IPS-18c (cell line): ENCODE results near the gene SYTL1.

Experiments used
- H3K4me3 ChIP-seq: 2 replicates; pipeline ENCODE4 v1.7.0; 2013; ENCODE audit warnings: low read depth, mild to moderate bottlenecking, low read length, moderate library complexity; ENCODE audit not compliant: insufficient read depth
- H3K9me3 ChIP-seq: one replicate; pipeline ENCODE4 v1.6.1; 2013; ENCODE audit warnings: mild to moderate bottlenecking, low read length, moderate library complexity; ENCODE audit not compliant: control insufficient read depth, insufficient read depth

The SYTL1 gene

DNA sequence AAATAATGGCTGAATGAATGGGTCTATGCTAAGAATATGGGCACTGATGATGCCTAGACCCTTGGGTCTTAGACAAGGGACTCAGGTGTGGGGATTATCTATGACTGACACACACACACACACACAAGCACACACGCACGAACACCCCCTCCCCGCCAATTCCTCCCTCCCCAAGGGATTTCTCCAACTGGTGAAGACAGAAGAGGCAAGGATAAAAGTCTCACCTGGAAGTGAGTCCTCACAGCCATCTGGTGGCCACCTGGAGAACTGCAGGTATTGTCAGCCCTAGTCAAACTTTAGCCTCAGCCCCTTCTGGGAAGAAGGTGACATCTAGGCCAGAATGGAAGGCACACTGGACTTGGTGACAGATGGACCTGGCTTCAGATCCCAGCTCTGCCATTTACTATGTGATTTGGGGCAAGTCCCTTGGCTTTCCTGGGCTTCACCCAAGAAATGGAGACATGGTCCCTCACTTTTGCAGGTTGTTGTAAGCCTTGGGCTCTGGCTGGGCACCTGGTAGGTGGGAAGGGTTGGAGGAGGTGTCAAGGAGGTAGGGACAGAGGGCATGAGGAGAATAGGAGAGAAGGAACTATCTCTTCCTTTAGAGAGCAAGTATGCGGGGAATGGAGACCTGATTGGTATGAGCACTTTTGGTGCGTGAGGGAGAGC is 46.6 kb downstream of the SYTL1 start:
- H3K9me3 ChIP-seq: no peaks in the 10 kb centered on the region
- H3K4me3 ChIP-seq: no peak overlapping the region

GRCh38 chr1:27391511-27392095 is 49.8 kb downstream of the SYTL1 start:
- Histone ChIP-seq H3K9me3 (no peaks in the 10 kb centered on the region), H3K4me3 (peak overlapping the region; percentile 86; the same call in 1 of the 2 replicates)

DNA sequence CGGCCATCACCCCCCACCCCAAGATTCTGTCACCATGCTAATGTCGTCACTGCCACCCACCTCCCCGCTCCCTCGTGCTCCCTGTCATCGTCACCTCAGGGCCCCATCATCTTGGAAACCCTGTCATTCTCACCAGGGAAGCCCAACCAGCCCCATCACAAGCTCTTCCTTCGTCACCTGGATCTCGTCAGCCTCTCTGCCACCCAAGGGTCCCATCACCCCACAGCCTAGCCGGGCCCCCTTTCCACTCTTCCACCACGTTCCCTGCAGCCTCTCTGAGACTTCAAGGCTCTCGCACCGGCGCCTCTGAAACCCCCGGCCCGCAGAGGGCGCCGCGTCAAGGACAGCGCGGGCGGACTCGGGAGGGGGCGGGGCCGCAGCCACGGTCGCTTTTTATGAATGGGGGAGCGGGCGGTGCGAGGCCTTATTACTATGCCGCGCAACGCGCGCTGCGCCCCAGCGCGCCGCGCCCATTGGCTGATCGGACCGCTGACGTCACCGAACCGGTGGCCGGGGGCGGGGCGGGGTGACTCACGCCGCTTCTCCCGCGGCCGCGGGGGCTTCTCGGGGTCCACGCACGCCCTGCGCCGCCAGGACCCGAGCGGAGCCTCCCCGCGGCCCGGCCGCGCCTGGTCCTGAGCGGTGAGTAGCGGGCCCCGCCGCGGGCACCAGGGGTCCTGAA is 50.4 kb downstream of the SYTL1 start, which contains the start of gene GPR3:
Gene GPR3, plus strand, starts transcription at position 527 of the 682 bp plus-strand sequence. CDS start 1,177 bp downstream, outside the sequence.
- H3K4me3 ChIP-seq: peak within 1 kb of the TSS; percentile 86
- H3K9me3 ChIP-seq: no peaks in the 10 kb centered on the region

DNA sequence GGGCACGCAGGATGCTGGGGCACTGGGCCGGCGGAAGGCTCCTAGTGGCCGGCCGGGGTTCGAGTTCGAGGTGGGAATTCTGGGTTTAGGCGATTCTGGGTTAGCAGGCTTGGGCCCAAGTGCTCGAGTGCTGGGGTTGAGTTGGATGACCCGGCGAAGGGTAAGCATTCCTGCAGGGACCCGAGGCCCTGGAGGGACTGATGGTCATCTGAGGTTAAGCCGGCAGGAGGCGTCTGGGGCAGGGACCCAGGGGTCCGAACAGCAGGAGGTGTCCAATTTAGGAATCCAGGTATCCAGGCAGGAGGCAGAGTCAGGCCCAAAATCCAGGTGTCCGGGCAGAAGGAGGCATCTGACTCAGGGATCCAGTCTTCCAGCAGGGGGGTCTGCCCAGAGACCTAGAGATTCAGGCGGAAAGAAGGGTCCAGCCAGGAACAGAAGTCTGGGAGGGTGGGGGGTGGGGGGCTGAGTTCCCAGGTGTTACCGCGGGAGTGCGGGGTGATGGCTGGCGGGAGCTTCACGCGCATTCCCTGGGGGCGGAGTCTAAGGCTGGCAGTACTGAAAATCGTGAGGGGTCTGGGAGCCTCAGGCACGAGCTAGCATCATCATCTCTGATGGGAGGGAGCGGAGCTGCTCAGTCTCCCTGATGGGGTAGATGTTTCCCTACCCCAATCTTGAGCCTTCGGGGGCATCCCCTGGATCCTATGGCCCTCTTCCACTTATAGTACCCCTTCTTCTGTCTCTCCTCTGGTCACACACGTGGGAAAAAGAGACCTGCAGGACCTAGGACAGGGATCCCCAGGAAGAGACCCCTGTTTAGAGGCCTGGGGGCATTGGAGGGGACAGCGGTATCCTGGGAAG is 51.2 kb downstream of the SYTL1 start:
- Histone ChIP-seq H3K4me3 (peak overlapping the region; percentile 86), H3K9me3 (no peaks in the 10 kb centered on the region)

DNA sequence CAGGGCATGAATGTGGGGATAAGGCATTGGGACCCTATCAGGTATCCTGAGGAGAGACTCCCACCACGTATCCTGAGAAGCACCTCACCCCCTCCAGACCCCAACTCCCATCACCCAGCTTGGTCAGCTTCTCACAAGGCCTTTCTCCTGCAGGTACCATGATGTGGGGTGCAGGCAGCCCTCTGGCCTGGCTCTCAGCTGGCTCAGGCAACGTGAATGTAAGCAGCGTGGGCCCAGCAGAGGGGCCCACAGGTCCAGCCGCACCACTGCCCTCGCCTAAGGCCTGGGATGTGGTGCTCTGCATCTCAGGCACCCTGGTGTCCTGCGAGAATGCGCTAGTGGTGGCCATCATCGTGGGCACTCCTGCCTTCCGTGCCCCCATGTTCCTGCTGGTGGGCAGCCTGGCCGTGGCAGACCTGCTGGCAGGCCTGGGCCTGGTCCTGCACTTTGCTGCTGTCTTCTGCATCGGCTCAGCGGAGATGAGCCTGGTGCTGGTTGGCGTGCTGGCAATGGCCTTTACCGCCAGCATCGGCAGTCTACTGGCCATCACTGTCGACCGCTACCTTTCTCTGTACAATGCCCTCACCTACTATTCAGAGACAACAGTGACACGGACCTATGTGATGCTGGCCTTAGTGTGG is 51.9 kb downstream of the SYTL1 start:
- Histone ChIP-seq H3K9me3 (no peaks in the 10 kb centered on the region), H3K4me3 (peak overlapping the region; percentile 86; the same call in 1 of the 2 replicates)

DNA sequence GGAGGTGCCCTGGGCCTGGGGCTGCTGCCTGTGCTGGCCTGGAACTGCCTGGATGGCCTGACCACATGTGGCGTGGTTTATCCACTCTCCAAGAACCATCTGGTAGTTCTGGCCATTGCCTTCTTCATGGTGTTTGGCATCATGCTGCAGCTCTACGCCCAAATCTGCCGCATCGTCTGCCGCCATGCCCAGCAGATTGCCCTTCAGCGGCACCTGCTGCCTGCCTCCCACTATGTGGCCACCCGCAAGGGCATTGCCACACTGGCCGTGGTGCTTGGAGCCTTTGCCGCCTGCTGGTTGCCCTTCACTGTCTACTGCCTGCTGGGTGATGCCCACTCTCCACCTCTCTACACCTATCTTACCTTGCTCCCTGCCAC is 52.4 kb downstream of the SYTL1 start:
- no peaks in the 10 kb centered on the region for H3K9me3 ChIP-seq
- no peak overlapping the region for H3K4me3 ChIP-seq

GRCh38 chr1:27394925-27395324 is 53.1 kb downstream of the SYTL1 start:
- H3K4me3 ChIP-seq: no peak overlapping the region
- no peaks in the 10 kb centered on the region for H3K9me3 ChIP-seq

GRCh38 chr1:27395441-27396195 is 53.8 kb downstream of the SYTL1 start:
- Histone ChIP-seq H3K9me3 (no peaks in the 10 kb centered on the region), H3K4me3 (no peak overlapping the region)

DNA sequence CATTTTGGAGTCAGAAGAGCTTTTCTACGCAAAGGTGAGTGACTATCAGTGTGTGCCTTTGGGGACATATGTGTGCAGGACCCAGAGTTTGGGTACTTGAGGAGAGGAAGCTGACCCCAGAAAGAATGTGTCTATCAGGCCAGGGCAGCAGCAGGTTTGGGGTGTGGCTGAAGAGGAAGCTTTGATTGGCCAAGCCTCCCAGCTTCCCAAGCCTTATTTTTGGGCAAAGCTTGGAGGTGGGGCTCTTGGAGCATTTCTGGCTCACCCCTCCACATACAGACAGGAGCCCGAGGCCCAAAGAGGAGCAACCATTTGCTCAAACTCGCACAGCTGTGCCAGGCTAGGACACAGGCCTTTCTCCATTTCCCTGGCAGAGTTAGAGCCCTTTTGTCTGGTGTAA is 55.3 kb downstream of the SYTL1 start:
- no peaks in the 10 kb centered on the region for H3K9me3 ChIP-seq

GRCh38 chr1:27397749-27398148 is 55.9 kb downstream of the SYTL1 start:
- Histone ChIP-seq H3K4me3 (no peak overlapping the region), H3K9me3 (no peaks in the 10 kb centered on the region)

More for the DNA sequence above, 55.3 kb downstream of the SYTL1 start:
- no peak overlapping the region for H3K4me3 ChIP-seq

- Histone ChIP-seq H3K4me3 (no peak overlapping the region), H3K9me3 (no peaks in the 10 kb centered on the region)
These were observed 56.8 kb downstream of the SYTL1 start for GRCh38 chr1:27398405-27399149.

GRCh38 chr1:27399251-27400025 is 57.6 kb downstream of the SYTL1 start:
- Histone ChIP-seq H3K9me3 (no peaks in the 10 kb centered on the region), H3K4me3 (no peak overlapping the region)

DNA sequence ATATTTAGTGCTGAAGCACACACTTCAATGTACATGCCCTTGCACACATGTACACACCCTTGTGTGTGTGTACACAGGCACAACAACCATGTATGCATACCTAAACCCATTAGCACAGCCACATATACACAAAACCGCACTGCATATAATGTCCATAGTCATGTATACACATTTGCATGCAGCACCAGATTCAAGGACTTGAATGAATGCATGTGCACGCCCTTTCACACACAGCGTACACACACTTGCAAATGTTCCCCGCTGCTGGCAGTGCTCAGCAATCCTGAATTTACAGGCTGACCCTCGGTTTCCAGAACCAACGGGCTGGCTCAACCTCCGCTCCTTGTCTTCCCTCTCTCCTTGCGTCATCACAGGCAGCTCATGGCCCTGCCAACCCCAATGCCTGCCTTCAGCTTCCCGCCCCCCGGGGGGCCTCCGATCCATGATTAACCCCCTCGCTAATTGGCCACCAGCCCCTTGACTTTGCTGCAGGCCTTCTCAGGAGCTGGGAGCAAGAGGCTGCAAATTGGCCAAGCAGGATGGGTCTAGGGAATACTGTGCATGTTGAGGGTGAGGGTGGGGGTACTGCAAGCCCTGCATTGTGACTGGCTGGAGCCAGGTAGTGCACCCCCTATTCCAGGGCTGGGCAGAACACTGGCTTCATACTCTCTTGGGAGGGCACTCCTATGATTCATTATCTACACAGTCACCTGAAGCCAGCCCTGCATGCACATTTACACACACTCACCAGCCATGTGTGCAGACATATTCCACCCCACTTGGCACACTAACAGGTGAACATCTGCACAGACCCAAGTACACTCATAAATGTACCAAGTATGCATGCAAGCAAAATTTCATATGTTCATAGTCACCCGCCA is 58.5 kb downstream of the SYTL1 start:
- H3K9me3 ChIP-seq: no peaks in the 10 kb centered on the region
- no peak overlapping the region for H3K4me3 ChIP-seq

DNA sequence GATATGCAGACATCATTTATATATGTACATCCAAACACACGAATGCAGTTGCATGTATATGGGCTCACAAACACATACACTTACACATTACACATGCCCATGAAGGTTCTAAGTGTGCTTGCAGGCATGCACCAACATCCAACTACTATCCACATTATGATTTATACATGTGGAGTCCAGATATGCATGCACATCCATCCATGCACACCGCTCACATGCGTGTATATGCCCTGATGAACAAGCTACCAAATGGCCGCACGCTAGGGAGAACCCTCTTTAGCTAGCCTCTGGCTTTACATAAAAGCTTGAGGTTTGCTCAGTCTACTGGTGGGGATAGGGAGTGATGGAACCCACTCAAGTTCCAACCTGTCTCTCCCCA is 59.1 kb downstream of the SYTL1 start:
- Histone ChIP-seq H3K9me3 (no peaks in the 10 kb centered on the region), H3K4me3 (no peak overlapping the region)
